Measurements from ENCODE around the gene NUP210. TPM values are rescaled to one million over a fixed set of nuclear protein-coding genes. Genes with fewer than 3 reads are reported as not detected.
A peak's percentile ranks its signal among the peaks of the same experiment; 100 is the strongest.

Gene NUP210
- total and polyA plus RNA-seq, 3 experiments from 2014 or later, result 87.4 to 146 (median 143) TPM

DNA sequence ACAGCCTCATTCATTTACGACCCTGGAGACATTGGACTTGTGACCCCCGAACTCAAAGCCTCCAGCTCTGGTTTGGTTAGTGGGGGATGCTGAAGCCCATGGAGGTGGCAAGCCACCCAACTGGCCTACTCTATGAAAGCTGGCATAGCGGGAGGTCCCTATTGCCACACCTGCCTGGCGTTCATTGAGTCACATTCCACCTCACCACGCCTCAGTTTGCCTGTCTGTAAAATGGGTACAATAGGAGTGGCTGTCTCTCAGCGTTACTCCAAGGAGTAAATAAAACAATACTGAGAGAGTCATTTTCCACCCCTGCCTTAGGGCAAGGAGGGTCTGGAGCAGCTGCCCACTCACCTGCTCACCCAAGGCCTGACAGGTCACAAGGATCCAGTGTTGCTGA lies 60.2 kb downstream of the NUP210 start:
- POLR2A ChIA-PET, result interaction anchor here (0.7 kb wide), 1 partner anchor 38 kb away, joined by 3 read pairs; no protein-coding TSS in a partner anchor
- H3K27ac Mint-ChIP-seq, result peak overlapping the region in 2 of 8 donors; percentile 11 to 19
- peaks cover 3 to 99% (median 25%) of the 10 kb centered on the region in 3 donors for H3K36me3 Mint-ChIP-seq

GRCh38 chr3:13358643-13359042 lies 61.5 kb downstream of the NUP210 start:
- no peaks in the 10 kb centered on the region for H3K27me3 ChIP-seq (ENCODE audit: insufficient read depth, low read length, poor library complexity, severe bottlenecking)
- ChIA-PET CTCF (interaction anchor here (1.2 kb wide), 1 partner anchor 9 kb away, joined by 3 read pairs; no protein-coding TSS in a partner anchor), POLR2A (no interaction called here)
- H3K9me3 Mint-ChIP-seq, result no peaks in the 10 kb centered on the region
- no peaks in the 10 kb centered on the region for H3K4me1 ChIP-seq (ENCODE audit: insufficient read depth, low read length)
- peaks cover 84% of the 10 kb centered on the region for H3K36me3 ChIP-seq (ENCODE audit: insufficient read depth, low read length)
- H3K27ac Mint-ChIP-seq, result peak overlapping the region in 1 of 8 donors; percentile 70
- H3K9me3 ChIP-seq (ENCODE audit: low read length), result no peaks in the 10 kb centered on the region
- DNase-seq, result no peak
- peaks cover 0 to 3% (median 0%) of the 10 kb centered on the region in 3 donors for H3K4me1 Mint-ChIP-seq
- no peak overlapping the region for H3K4me3 Mint-ChIP-seq
- no peak overlapping the region for H3K27ac ChIP-seq (ENCODE audit: low read depth, low read length)
- H3K36me3 Mint-ChIP-seq, result peaks cover 3 to 99% (median 25%) of the 10 kb centered on the region in 3 donors
- H3K4me3 ChIP-seq (ENCODE audit: low read length), result no peak overlapping the region
- H3K27me3 Mint-ChIP-seq, result peaks cover 0 to 1% of the 10 kb centered on the region in 2 donors

More for the DNA sequence above, 60.2 kb downstream of the NUP210 start:
- Histone ChIP-seq H3K4me1 (ENCODE audit: insufficient read depth, low read length) (no peaks in the 10 kb centered on the region), H3K4me3 (ENCODE audit: low read length) (no peak overlapping the region), H3K9me3 (ENCODE audit: low read length) (no peaks in the 10 kb centered on the region), H3K27ac (ENCODE audit: low read depth, low read length) (no peak overlapping the region), H3K27me3 (ENCODE audit: insufficient read depth, low read length, poor library complexity, severe bottlenecking) (no peaks in the 10 kb centered on the region), H3K36me3 (ENCODE audit: insufficient read depth, low read length) (peaks cover 81% of the 10 kb centered on the region)
- H3K27me3 Mint-ChIP-seq, result peaks cover 0 to 1% of the 10 kb centered on the region in 2 donors
- CTCF ChIA-PET, result no interaction called here
- DNase-seq, result no peak
- no peak overlapping the region for H3K4me3 Mint-ChIP-seq
- peaks cover 0 to 2% (median 0%) of the 10 kb centered on the region in 3 donors for H3K4me1 Mint-ChIP-seq
- H3K9me3 Mint-ChIP-seq, result no peaks in the 10 kb centered on the region

DNA sequence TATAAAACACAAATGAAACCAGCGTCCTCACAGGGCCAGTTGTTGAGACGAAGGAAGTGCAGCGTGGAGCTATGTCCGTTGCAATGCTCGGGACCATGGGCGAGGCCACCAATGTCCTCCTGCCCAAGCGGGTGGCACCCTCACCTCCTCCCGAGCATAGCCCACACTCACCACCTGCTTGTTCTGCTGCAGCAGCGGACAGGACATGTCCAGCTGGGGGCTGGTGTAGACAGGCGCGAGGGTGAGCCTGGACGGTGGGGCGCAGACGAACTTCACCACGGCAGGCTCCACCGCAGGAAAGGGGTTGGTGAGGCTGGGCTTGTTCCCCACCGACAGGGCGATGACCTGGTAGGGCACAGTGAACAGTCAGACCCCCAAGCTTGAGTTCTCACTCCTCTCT lies 62.1 kb downstream of the NUP210 start:
- DNase-seq, result no peak
- ChIA-PET CTCF (no interaction called here), POLR2A (no interaction called here)
- H3K36me3 ChIP-seq (ENCODE audit: insufficient read depth, low read length), result peaks cover 84% of the 10 kb centered on the region
- Mint-ChIP-seq H3K36me3 (peaks cover 3 to 99% (median 24%) of the 10 kb centered on the region in 3 donors), H3K27ac (no peak overlapping the region), H3K27me3 (peaks cover 0 to 1% of the 10 kb centered on the region in 2 donors), H3K9me3 (no peaks in the 10 kb centered on the region), H3K4me3 (no peak overlapping the region), H3K4me1 (peaks cover 0 to 3% (median 0%) of the 10 kb centered on the region in 3 donors)
- no peaks in the 10 kb centered on the region for H3K4me1 ChIP-seq (ENCODE audit: insufficient read depth, low read length)
- no peaks in the 10 kb centered on the region for H3K27me3 ChIP-seq (ENCODE audit: insufficient read depth, low read length, poor library complexity, severe bottlenecking)
- no peak overlapping the region for H3K27ac ChIP-seq (ENCODE audit: low read depth, low read length)
- no peaks in the 10 kb centered on the region for H3K9me3 ChIP-seq (ENCODE audit: low read length)
- no peak overlapping the region for H3K4me3 ChIP-seq (ENCODE audit: low read length)

GRCh38 chr3:13357074-13357473 lies 63.0 kb downstream of the NUP210 start:
- no peak overlapping the region for H3K4me3 ChIP-seq (ENCODE audit: low read length)
- peaks cover 3 to 98% (median 20%) of the 10 kb centered on the region in 3 donors for H3K36me3 Mint-ChIP-seq

GRCh38 chr3:13353936-13354542 lies 66.1 kb downstream of the NUP210 start:
- Mint-ChIP-seq H3K27ac (peak overlapping the region in 3 of 8 donors; percentile 50 to 66 (median 60)), H3K27me3 (peaks cover 0 to 1% of the 10 kb centered on the region in 2 donors), H3K9me3 (no peaks in the 10 kb centered on the region), H3K4me1 (peaks cover 9 to 15% (median 15%) of the 10 kb centered on the region in 3 donors), H3K4me3 (no peak overlapping the region), H3K36me3 (peaks cover 3 to 94% (median 27%) of the 10 kb centered on the region in 3 donors)
- POLR2A ChIA-PET, result no interaction called here
- DNase-seq, result no peak
- Histone ChIP-seq H3K36me3 (ENCODE audit: insufficient read depth, low read length) (peaks cover 88% of the 10 kb centered on the region), H3K4me3 (ENCODE audit: low read length) (no peak overlapping the region), H3K27me3 (ENCODE audit: insufficient read depth, low read length, poor library complexity, severe bottlenecking) (no peaks in the 10 kb centered on the region), H3K9me3 (ENCODE audit: low read length) (no peaks in the 10 kb centered on the region), H3K4me1 (ENCODE audit: insufficient read depth, low read length) (peaks cover 11% of the 10 kb centered on the region), H3K27ac (ENCODE audit: low read depth, low read length) (no peak overlapping the region)
- CTCF ChIA-PET, result interaction anchor here (3.7 kb wide), 1 partner anchor 99 kb away, joined by 15 read pairs; no protein-coding TSS in a partner anchor

More at GRCh38 chr3:13357074-13357473, 63.0 kb downstream of the NUP210 start:
- Mint-ChIP-seq H3K4me1 (peaks cover 0 to 3% (median 2%) of the 10 kb centered on the region in 3 donors), H3K27me3 (peaks cover 0 to 1% of the 10 kb centered on the region in 2 donors), H3K9me3 (no peaks in the 10 kb centered on the region), H3K4me3 (no peak overlapping the region), H3K27ac (peak overlapping the region in 3 of 8 donors; percentile 20 to 85 (median 54))
- Histone ChIP-seq H3K4me1 (ENCODE audit: insufficient read depth, low read length) (no peaks in the 10 kb centered on the region), H3K36me3 (ENCODE audit: insufficient read depth, low read length) (peaks cover 85% of the 10 kb centered on the region), H3K27me3 (ENCODE audit: insufficient read depth, low read length, poor library complexity, severe bottlenecking) (no peaks in the 10 kb centered on the region), H3K27ac (ENCODE audit: low read depth, low read length) (no peak overlapping the region), H3K9me3 (ENCODE audit: low read length) (no peaks in the 10 kb centered on the region)
- POLR2A ChIA-PET, result no interaction called here
- CTCF ChIA-PET, result interaction anchor here (1.3 to 3.7 kb wide), 2 partner anchors 11 to 96 kb away, joined by 4 to 15 read pairs; no protein-coding TSS in a partner anchor
- DNase-seq, result no peak

DNA sequence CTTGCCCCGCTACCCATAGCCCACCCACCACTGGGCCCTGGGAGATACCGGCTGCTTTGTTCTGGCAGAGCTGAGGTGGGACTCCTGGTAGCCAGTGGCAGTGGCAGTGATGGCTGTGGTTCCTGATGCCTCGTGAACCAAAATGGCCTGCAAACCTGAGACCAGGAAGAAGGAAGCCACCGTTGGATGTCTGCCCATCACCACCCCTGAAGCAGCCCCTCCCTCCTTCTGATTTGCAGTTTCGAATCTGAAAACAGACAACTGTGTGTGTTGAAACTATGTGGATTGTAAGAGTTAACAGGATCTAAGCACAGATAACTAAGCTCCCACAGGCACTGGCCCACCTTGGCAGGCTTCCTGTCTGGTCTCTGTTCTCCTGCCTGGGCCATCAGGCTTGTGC lies 66.6 kb downstream of the NUP210 start:
- H3K27me3 ChIP-seq (ENCODE audit: insufficient read depth, low read length, poor library complexity, severe bottlenecking), result no peaks in the 10 kb centered on the region
- H3K36me3 ChIP-seq (ENCODE audit: insufficient read depth, low read length), result peaks cover 83% of the 10 kb centered on the region
- H3K9me3 ChIP-seq (ENCODE audit: low read length), result no peaks in the 10 kb centered on the region
- H3K27me3 Mint-ChIP-seq, result peaks cover 0 to 1% of the 10 kb centered on the region in 2 donors
- no peaks in the 10 kb centered on the region for H3K9me3 Mint-ChIP-seq
- peaks cover 17% of the 10 kb centered on the region for H3K4me1 ChIP-seq (ENCODE audit: insufficient read depth, low read length)
- peak overlapping the region; percentile 35 for H3K27ac ChIP-seq (ENCODE audit: low read depth, low read length)
- no peak for DNase-seq
- H3K4me3 Mint-ChIP-seq, result no peak overlapping the region
- ChIA-PET CTCF (interaction anchor here (3.7 kb wide), 1 partner anchor 99 kb away, joined by 15 read pairs; no protein-coding TSS in a partner anchor), POLR2A (no interaction called here)
- no peak overlapping the region for H3K4me3 ChIP-seq (ENCODE audit: low read length)
- H3K36me3 Mint-ChIP-seq, result peaks cover 6 to 94% (median 29%) of the 10 kb centered on the region in 3 donors
- peaks cover 13 to 20% (median 20%) of the 10 kb centered on the region in 3 donors for H3K4me1 Mint-ChIP-seq
- peak overlapping the region in 3 of 8 donors; percentile 51 to 63 (median 62) for H3K27ac Mint-ChIP-seq

DNA sequence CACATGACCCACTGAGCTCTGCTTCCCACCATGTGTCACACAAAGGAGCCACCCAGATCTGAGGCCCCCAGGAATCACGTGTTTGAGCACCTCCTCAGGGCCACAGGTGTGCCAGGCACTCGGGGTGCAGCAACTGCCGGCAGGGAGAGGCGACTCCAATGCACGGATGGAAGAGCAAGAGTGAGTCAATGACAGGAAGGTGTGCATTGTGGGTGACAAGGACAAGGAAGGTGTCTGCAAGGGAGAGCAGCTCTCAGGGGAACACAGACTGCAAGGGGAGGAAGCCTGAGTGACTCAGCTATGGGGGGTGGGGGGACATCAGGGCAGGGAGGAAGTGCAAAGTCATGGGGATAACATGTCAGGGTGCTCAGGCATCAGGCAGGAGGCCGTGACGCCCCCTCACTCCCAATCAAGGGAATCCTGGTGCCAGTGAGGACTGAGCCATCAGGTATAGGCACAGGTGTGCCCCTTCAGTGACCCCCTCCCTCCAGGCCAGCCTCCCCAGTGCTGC lies 67.4 kb downstream of the NUP210 start:
- Mint-ChIP-seq H3K4me3 (no peak overlapping the region), H3K27me3 (no peaks in the 10 kb centered on the region), H3K9me3 (no peaks in the 10 kb centered on the region), H3K27ac (peak overlapping the region in 5 of 8 donors; percentile 24 to 93 (median 69)), H3K4me1 (peaks cover 21 to 29% (median 27%) of the 10 kb centered on the region in 3 donors), H3K36me3 (peaks cover 9 to 94% (median 28%) of the 10 kb centered on the region in 3 donors)
- no peak overlapping the region for H3K4me3 ChIP-seq (ENCODE audit: low read length)
- H3K36me3 ChIP-seq (ENCODE audit: insufficient read depth, low read length), result peaks cover 78% of the 10 kb centered on the region
- CTCF ChIA-PET, result interaction anchor here (10.2 kb wide), 1 partner anchor 102 kb away, joined by 125 read pairs; no protein-coding TSS in a partner anchor
- peak overlapping the region; percentile 35 for H3K27ac ChIP-seq (ENCODE audit: low read depth, low read length)
- peaks cover 25% of the 10 kb centered on the region for H3K4me1 ChIP-seq (ENCODE audit: insufficient read depth, low read length)
- H3K27me3 ChIP-seq (ENCODE audit: insufficient read depth, low read length, poor library complexity, severe bottlenecking), result no peaks in the 10 kb centered on the region
- DNase-seq, result no peak
- H3K9me3 ChIP-seq (ENCODE audit: low read length), result no peaks in the 10 kb centered on the region
- POLR2A ChIA-PET, result no interaction called here

DNA sequence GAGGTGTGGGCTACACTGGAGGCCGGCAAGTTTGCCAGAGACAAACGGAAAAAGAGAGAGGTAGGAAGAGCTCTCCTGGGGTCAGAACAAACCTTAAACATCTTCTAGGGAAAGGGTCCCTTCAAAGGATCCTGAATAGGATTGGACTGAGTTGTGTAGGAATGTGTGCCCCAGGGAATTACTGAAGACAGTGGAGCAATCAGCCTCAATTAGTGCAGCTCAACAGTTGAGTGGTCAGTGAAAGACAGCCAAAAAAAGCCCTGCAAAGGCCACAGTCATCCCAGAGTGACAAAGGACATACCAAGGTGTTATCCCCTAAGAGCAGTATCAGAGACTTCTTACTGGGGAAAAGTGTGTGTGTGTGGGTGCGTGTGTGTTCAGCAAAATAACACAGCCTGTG lies 70.3 kb downstream of the NUP210 start:
- peaks cover 47% of the 10 kb centered on the region for H3K4me1 ChIP-seq (ENCODE audit: insufficient read depth, low read length)
- peak overlapping the region in 2 of 7 donors; percentile 16 to 29 for H3K4me3 Mint-ChIP-seq
- H3K9me3 Mint-ChIP-seq, result no peaks in the 10 kb centered on the region
- no peaks in the 10 kb centered on the region for H3K27me3 ChIP-seq (ENCODE audit: insufficient read depth, low read length, poor library complexity, severe bottlenecking)
- no peaks in the 10 kb centered on the region for H3K9me3 ChIP-seq (ENCODE audit: low read length)
- H3K36me3 Mint-ChIP-seq, result peaks cover 7 to 93% (median 21%) of the 10 kb centered on the region in 3 donors
- ChIA-PET POLR2A (interaction anchor here (0.6 kb wide), 1 partner anchor 79 kb away, joined by 7 read pairs; no protein-coding TSS in a partner anchor), CTCF (interaction anchor here (0.7 to 10.2 kb wide), 4 partner anchors 9 to 257 kb away, joined by 3 to 125 read pairs (median 3); no protein-coding TSS in a partner anchor)
- peak overlapping the region; percentile 14 to 86 (median 68) for H3K27ac Mint-ChIP-seq
- H3K4me3 ChIP-seq (ENCODE audit: low read length), result no peak overlapping the region
- no peaks in the 10 kb centered on the region for H3K27me3 Mint-ChIP-seq
- H3K36me3 ChIP-seq (ENCODE audit: insufficient read depth, low read length), result peaks cover 57% of the 10 kb centered on the region
- H3K4me1 Mint-ChIP-seq, result peaks cover 39 to 52% (median 46%) of the 10 kb centered on the region in 3 donors
- no peak overlapping the region for H3K27ac ChIP-seq (ENCODE audit: low read depth, low read length)
- no peak for DNase-seq

All from CD8-positive, alpha-beta memory T cell (primary cell).